ENCODE results near the gene TEC.
"Not testable (repeated sequence)": the region's sequence is repeated elsewhere in the genome, so short reads cannot be mapped to it uniquely, and the experiment has no call there.

TEC gene

GRCh38 chr4:48242511-48243195 lies 27.0 kb downstream of the TEC start:
- DNase-seq (ENCODE audit: low read depth), result no peak

- no peak for DNase-seq (ENCODE audit: low read depth)
These were observed 27.9 kb downstream of the TEC start for GRCh38 chr4:48241731-48242130.

GRCh38 chr4:48237996-48238645 lies 31.5 kb downstream of the TEC start:
- no peak for DNase-seq (ENCODE audit: low read depth)

GRCh38 chr4:48235050-48235449 lies 34.6 kb downstream of the TEC start:
- no peak for DNase-seq (ENCODE audit: low read depth)

DNA sequence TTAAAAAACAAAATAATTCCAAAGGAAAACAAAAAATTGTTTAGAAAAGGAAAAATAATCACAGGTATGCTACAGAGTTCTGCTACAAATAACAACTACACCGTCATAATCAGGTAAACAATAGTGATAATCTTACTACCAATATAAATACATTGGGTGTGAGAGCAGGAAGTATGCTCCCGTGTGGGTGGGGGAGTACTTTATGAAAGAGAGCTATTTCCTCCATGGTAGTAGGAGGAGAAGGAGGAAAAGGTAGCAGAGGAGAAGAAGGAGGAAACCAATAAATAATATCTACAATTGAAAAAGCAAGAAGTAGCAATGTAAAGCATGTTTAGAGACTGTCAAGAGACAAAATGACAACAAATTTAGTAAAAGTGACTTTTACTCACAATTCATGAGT lies 35.1 kb downstream of the TEC start:
- DNase-seq (ENCODE audit: low read depth), result no peak

GRCh38 chr4:48228949-48229348 lies 40.7 kb downstream of the TEC start:
- DNase-seq (ENCODE audit: low read depth), result no peak

- DNase-seq (ENCODE audit: low read depth), result no peak
These were observed 42.0 kb downstream of the TEC start for GRCh38 chr4:48227662-48228061.

DNA sequence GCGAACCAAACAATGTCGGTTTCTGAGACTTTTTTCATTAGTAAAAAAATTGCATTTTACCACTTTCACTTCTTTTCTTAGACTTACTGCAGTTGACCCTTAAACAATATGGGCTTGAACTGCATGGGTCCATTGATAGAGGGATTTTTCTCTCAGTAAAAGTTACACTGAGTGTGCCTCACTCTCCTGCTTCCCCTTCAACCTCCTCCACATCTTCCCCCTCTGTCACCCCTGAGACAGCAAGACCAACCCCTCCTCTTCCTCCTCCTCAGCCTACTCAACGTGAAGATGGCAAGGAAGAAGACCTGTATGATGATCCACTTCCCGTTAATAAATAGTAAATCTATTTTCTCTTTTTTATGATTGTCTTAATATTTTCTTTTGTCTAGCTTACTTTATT lies 43.4 kb downstream of the TEC start:
- no peak for DNase-seq (ENCODE audit: low read depth)

- no peak for DNase-seq (ENCODE audit: low read depth)
These were observed 44.1 kb downstream of the TEC start for GRCh38 chr4:48225368-48226141.

DNA sequence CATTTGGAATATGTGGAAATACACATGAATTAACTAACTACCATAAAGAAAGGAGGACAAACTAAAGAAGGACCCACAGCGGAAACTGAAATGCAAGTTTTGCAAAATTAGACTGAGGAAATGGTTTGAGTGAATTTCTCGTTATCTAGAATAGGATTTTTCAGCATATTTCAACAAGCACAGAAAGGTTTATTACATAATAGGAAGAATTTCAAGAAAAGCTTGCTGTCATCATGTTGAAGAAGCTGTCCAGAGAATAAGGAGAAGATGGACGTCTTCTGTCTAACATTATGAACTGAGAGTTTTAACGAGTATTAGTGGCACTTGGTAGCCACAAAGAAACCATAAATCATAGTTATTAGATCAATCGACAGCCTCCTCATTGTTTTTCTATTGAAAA lies 45.0 kb downstream of the TEC start:
- DNase-seq (ENCODE audit: low read depth), result no peak

DNA sequence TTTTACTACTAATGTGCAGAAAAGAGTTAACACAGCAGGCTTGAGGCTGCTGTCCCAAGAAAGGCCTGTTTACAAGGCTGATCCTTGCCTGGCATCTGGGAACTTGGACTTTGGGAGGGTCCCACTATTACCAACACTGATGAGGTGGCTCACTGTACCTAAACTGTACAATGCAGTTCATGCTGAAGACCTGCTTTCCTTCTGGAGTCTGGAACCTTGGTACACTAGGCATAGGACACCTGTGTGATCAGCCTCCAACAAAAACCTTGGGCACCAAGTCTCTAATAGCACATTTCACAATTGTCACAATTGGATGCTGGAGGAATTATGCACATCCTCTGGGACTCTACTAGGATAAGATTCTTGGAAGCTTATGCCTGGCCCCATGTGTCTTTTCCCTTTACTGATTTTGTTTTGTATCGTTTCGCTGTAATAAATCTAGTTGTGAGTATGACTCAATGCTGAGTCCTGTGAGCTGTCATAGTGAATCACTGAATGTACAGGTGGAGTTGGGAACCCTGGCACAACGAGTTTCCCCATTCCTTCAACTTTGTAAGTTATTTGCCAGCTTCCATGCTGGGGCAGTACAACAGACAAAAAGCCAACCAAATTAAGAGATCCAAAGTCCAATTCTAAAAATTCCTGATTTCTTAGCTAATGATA lies 45.9 kb downstream of the TEC start:
- DNase-seq (ENCODE audit: low read depth), result no peak

DNA sequence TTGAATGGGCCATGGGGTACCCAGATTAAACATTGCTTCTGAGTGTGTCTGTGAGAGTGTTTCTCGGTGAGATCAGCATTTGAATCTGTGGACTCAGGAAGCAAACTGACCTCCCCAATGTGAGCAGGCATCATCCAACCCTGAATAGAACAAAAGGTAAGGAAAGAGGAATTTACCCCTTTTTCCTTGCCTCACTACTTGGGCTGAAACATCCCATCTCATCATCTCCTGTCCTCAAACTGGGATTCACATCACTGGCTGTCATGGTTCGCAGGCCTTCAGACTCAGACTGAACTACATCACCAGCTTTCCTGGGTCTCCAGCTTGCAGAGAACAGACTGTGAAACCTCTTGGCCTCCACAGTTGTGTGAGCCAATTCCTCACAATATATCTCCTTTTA lies 47.1 kb downstream of the TEC start:
- no peak for DNase-seq (ENCODE audit: low read depth)

- DNase-seq (ENCODE audit: low read depth), result not testable (repeated sequence)
These were observed 50.2 kb downstream of the TEC start for GRCh38 chr4:48219430-48219829.

- DNase-seq (ENCODE audit: low read depth), result no peak
These were observed 53.1 kb downstream of the TEC start for GRCh38 chr4:48216563-48216962.

DNA sequence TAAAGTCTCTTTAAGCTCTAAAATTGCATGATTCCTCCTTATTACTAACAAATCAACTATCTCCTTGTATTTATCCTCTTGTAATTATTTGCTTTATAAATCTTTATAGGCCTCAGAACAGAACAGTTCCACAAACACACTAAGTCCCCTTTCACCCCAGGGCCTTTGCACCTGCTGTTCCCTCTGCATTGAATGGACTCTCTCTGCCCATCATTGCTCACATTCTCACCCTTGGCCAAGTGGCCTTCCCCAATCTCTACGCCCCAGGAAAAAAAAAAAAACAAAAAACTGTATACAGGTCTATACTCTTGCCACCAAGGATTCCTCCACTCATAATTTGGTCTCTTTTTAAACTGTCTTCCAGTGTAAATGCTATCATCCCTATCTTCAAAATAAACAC lies 53.7 kb downstream of the TEC start:
- no peak for DNase-seq (ENCODE audit: low read depth)

GRCh38 chr4:48212165-48212564 lies 57.5 kb downstream of the TEC start:
- DNase-seq (ENCODE audit: low read depth), result no peak

DNA sequence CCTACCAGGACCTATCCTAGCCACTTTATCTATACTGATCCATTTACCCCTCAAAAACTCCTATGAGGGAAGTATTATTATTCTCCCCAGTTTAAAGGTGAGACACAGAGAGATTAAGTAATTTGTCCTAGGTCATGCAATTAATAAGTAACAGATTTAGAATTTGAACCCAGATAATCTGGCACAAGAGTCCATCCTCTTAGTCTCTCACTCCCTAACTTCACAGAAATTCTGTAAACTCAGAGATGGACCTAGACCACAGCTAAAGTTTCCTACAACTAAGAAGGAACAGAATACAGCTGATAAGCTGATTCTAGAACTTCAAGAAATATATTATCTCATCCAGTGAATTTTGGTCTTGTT lies 58.7 kb downstream of the TEC start:
- DNase-seq (ENCODE audit: low read depth), result no peak

GRCh38 chr4:48205626-48206025 lies 64.0 kb downstream of the TEC start:
- no peak for DNase-seq (ENCODE audit: low read depth)

GRCh38 chr4:48205107-48205506 lies 64.5 kb downstream of the TEC start:
- DNase-seq (ENCODE audit: low read depth), result no peak

DNA sequence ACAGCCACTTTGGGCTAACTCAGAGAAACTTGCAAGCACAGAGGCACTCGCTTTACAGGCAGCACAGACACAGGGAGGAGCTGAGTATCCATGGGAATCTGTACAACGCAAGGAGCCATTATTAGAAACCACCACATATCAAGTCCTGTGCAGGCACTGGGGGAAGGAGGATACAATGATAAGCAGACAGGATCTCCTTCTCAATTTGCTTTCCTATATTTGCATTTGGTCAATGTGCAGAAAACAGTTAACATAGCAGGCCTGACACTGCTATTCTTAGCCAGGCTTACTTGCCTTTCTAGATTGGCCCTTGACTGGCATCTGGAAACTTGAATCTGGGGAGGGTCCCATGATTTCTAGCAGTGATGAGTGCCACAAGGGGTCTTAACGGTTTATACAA lies 65.8 kb downstream of the TEC start:
- no peak for DNase-seq (ENCODE audit: low read depth)

- DNase-seq (ENCODE audit: low read depth), result no peak
These were observed 71.9 kb downstream of the TEC start for GRCh38 chr4:48197643-48198237.

DNA sequence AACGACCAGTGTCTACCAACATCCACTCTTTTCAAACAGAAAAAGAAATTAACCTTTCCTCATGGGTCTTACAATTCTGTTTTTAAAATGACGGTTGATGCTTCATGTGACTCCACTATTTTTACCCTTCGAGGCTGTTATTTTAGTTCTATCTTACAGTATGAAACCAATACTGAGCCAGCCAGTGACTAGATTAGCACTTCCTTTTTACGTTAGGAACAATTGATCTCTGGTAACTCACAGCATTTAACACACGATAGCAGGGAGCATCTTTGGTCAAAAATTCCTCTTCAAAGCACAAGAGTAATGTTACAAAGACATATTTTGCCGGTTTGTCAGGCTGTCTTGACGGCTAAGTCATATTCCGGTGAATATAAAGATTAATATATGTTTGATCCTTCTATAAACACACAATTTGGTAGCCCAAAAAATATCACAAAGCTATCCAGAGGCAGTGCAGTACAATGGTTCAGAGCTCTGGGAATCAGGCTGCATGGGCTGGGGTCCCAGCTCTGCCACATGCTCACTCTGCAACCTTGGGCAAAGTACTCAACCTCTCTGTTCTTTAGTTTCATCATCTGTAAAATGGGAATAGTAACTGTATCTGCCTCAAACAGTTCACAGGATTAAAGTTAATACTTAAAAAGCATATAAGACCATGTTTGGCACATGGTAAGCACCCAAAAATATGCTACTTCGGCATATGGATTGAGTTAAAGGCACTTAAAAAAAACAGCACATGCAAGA lies 72.7 kb downstream of the TEC start:
- no peak for DNase-seq (ENCODE audit: low read depth)

Measured in EH (cell line).